22Rv1 (cell line): ENCODE data around the gene SGK1.

Experiments
- H3K27ac ChIP-seq: fragments of 450-650 bp; 2 replicates; pipeline ENCODE4 v1.5.1; 2017
- ZFX ChIP-seq: fragments of 450-650 bp; IDR thresholded peaks from 2 replicates; pipeline ENCODE4 v1.6.1; 2017; ENCODE audit warnings: antibody characterized with exemption, borderline replicate concordance
- TF ChIP-seq, protein P1 (sequence below): fragments of 450-650 bp; IDR thresholded peaks from 2 replicates; pipeline ENCODE4 v1.5.1; 2017; ENCODE audit warnings: mild to moderate bottlenecking

The SGK1 gene

DNA sequence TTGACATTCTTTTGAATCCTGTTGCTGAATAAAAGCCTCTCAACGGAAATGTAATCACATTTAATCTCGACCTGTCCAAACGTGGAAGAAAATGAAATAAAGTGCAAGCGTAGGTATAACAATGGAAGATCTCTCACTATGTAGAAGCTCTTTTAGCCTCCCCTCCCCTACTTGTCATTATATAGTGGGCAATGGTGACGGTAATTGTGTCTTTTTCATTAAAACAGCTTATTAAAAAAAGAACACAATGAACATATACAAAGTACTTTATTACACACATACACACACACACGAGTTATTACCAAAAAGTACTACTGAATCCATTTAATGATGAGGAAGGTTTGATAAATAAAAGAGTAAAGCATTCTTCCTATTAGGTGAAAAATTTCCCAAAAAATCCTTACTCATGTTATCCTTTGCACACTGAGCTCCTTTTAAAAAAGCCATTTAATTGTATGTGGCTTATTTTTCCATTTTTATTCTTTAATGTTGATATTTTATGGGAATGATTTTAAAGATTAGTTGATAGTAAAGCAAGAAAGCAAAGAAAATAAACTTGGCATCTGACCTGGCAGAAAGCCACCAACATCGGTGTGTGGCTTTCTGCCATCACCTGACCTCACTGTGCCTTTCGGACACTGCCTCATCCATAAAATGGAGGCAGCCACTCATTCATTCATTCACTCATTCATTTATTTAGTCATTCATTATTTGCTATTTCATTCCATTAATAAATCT lies 493 bp upstream of the SGK1 start:
- TF ChIP-seq ZFX, result no peak
- TF ChIP-seq, protein P1, sequence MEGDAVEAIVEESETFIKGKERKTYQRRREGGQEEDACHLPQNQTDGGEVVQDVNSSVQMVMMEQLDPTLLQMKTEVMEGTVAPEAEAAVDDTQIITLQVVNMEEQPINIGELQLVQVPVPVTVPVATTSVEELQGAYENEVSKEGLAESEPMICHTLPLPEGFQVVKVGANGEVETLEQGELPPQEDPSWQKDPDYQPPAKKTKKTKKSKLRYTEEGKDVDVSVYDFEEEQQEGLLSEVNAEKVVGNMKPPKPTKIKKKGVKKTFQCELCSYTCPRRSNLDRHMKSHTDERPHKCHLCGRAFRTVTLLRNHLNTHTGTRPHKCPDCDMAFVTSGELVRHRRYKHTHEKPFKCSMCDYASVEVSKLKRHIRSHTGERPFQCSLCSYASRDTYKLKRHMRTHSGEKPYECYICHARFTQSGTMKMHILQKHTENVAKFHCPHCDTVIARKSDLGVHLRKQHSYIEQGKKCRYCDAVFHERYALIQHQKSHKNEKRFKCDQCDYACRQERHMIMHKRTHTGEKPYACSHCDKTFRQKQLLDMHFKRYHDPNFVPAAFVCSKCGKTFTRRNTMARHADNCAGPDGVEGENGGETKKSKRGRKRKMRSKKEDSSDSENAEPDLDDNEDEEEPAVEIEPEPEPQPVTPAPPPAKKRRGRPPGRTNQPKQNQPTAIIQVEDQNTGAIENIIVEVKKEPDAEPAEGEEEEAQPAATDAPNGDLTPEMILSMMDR, result no peak
- no peak overlapping the region for H3K27ac ChIP-seq

DNA sequence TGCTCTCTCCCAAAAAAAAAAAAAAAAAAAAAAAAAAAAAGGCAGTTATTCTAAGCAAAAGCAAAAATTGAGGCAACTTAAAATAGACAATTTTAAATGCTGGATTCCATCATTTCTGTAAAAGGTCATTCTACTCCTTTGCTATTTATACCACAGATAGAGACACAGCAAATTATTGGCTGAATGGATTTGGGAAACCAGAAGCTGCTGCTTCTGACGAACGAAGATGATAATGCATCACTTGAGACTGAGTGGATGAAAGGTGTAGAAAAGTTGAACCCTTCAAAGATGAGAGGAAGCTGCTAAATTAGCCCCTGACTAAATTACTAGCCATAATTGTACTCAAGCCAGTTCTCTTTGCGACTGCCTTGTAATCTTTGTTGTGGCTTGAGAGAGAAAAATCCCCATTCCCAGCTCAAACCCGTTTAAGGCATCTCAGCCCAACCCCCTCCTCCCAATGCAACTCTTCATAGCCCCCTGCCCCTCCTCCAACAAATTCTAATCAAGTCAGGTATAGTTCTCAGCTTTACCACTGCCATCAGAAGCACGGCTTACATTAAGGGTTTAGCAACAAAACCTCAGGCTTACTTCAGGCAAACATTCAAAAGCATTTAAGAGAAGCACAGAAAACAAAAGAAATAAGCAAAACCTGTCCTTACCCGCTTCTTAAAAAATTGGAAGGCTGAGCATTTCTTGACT lies 1.0 kb downstream of the SGK1 start:
- H3K27ac ChIP-seq, result no peak overlapping the region
- TF ChIP-seq, protein P1, result no peak
- TF ChIP-seq ZFX, result no peak

DNA sequence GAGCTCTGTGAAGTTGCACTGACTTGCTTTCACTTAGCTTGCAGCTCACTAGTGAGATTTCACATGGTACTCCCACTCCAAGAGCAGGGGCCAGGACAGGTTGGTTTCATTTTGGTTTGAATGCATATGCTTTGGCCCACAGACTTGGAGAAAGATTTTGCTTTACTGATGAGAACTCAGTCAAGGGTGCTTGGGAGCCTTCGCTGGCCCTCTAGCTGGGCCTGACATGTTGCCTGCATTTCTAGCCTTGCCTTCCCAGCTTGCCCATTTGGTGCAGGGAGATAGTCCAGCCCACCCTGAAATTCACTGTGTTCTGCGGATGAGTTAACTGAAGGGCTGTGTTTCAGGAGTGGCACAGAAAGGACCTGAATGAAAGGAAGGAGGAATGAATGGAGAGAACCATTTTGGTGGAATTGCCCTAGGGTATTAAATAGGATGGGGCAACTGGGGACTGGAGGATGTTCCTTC lies 1.9 kb downstream of the SGK1 start:
- TF ChIP-seq, protein P1, result no peak
- TF ChIP-seq ZFX, result no peak
- no peak overlapping the region for H3K27ac ChIP-seq

DNA sequence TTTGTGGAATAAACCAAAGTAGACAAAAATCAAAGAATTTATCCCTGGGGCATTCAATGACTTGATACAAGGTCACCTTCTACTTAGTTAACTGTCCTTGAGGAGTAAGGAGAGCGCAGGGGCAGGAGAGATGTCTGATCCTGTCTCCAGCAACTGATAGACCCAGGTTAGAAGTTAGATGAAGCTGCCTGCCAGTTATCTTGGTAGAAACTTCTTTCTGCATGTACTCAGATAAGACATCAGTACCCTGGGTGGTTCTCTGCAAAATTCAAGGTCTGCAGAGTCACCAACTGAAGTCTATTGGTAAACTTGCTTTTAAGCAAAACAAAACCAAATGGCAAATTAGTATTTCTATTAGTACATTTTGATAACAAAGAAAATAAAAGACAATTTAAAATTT lies 2.7 kb downstream of the SGK1 start:
- TF ChIP-seq ZFX, result no peak
- TF ChIP-seq, protein P1, result no peak

DNA sequence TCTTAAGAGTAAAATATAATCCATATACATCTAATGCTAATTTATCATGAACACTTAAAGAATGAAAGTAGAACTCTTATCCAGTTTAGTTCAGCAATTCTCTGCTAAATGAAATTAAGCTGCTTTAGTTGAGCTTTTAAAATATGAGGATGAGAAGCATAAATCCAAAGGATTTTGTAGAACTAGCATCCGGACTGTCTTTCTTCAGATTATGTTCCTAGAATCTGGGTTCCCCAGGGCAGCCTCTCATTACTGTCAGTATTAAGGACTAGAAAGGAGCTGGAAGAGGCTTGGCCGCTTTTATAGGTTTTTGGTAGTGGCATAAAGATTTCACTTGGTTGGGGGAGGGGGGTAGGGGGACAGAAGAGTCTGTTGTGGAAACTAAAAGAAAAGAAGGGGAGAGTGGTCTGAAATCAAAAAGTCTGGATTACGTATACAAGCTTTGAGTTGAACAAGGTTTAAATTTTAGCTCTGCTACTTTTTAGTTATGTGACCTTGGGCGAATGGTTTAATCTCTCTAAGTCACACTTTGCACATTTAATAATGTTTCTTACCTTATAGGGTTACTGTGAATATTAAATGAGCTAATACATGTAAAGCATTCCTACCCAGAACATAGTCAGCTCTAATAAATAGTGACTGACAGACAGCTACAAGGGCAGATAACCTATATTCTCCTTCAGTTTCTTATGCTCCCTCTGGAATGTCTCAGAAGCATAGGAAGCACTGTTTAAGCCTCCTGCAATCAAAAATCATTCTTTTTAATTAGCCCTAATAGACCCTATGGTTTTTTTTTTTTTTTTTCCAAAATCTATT lies 3.7 kb downstream of the SGK1 start:
- TF ChIP-seq, protein P1, result no peak
- TF ChIP-seq ZFX, result no peak
- H3K27ac ChIP-seq, result no peak overlapping the region

More for the DNA sequence above, 2.7 kb downstream of the SGK1 start:
- H3K27ac ChIP-seq, result no peak overlapping the region

DNA sequence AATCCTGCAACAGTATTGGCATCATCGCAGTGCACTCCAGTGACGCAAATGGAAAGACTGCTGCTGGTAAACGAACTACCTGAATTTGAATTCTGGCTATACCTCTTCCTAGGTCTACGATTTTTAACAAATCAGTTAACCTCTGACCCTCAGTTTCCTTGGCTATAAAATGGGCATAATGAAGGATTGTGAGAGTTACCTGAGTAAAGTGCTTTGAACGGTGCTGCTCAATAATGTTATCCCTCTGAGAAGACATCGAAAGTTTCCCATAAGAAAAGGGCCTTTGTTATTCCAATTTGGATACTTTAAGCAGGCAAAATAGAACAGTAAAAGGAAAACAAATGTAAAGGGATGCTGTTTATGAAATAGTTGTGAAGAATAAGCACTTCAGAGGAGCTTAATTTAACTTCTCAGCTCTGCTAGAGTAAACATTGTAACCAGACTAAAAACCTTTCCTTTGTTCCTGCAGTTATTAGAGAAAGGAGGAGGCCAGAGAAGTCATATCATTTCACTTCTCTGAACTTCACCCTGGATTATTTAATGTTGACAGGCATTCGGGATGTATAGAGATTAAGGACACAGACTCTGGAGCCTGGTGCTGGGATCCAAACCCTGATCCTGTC lies 5.8 kb downstream of the SGK1 start:
- H3K27ac ChIP-seq, result no peak overlapping the region
- TF ChIP-seq, protein P1, result no peak
- TF ChIP-seq ZFX, result no peak
